NCI-H82 (cell line): ENCODE data around the gene ZC3HAV1L.
"Not testable (repeated sequence)": the region's sequence is repeated elsewhere in the genome, so short reads cannot be mapped to it uniquely, and the experiment has no call there.

Experiments used
- DNase-seq: peaks from one replicate; lab custom pipeline; 2025; lab: John Stamatoyannopoulos, UW

Gene ZC3HAV1L

DNA sequence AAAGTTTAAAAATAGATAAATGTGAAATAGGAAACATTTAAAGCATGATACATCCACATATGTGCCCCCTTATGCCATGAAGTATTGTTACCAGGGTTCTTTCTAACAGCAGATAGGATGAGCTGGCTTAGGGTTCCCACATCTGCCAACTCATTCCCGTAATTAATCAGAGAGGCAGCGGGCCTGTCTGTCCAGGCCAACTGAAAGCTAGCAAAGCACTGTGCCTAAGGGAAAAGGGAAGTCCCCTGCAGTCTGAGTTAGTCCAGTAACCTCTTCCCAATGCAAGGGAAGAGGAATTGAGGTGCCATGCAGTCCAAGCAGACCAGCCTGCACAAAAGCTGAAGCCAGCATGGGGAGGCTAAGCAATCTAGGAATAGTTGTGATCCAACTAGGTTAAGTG is 18.3 kb upstream of the ZC3HAV1L start:
- peak; percentile 90 for DNase-seq

GRCh38 chr7:139051655-139052054 is 15.8 kb upstream of the ZC3HAV1L start:
- DNase-seq, result no peak

- no peak for DNase-seq
Measured at GRCh38 chr7:139049936-139050335, 14.1 kb upstream of the ZC3HAV1L start.

DNA sequence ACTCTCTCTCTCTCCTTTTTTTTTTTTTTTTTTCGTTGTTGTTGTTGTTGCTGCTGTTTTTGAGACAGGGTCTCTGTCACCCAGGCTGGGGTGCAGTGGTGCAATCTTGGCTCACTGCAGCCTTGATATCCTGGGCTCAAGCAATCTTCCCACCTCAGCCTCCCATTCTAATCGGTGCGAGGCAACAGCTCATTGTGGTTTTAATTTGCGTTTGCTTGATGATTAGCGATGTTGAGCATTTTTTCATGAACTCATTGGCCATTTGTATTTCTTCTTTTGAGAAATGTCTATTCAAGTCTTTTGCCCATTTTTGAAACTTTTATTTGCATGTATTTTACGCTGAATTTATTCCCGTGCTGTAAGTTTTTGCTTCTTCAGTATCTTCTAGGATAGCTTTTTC is 13.3 kb upstream of the ZC3HAV1L start:
- DNase-seq, result no peak

- no peak for DNase-seq
Measured at GRCh38 chr7:139047970-139048369, 12.1 kb upstream of the ZC3HAV1L start.

DNA sequence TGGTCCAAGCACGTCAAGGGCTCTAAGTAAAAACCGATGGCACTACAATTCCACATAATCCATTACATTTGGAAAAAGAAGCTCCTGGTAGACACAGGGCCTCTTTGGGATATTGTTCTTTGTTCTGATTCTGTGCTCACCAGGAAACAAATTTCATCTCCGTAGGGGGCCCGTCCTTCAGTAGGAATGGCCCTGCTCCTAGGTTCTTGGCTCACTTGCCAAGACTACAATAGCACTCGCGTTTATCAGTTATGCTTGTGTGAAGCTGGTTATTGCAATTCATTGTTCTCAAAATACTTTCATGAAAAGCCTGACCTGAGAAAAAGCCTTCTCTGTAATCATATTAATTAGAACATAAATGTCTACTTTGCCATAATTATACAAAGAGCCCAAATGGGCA is 10.3 kb upstream of the ZC3HAV1L start:
- DNase-seq, result no peak

- DNase-seq, result no peak
Measured at GRCh38 chr7:139044813-139045794, 9.3 kb upstream of the ZC3HAV1L start.

DNA sequence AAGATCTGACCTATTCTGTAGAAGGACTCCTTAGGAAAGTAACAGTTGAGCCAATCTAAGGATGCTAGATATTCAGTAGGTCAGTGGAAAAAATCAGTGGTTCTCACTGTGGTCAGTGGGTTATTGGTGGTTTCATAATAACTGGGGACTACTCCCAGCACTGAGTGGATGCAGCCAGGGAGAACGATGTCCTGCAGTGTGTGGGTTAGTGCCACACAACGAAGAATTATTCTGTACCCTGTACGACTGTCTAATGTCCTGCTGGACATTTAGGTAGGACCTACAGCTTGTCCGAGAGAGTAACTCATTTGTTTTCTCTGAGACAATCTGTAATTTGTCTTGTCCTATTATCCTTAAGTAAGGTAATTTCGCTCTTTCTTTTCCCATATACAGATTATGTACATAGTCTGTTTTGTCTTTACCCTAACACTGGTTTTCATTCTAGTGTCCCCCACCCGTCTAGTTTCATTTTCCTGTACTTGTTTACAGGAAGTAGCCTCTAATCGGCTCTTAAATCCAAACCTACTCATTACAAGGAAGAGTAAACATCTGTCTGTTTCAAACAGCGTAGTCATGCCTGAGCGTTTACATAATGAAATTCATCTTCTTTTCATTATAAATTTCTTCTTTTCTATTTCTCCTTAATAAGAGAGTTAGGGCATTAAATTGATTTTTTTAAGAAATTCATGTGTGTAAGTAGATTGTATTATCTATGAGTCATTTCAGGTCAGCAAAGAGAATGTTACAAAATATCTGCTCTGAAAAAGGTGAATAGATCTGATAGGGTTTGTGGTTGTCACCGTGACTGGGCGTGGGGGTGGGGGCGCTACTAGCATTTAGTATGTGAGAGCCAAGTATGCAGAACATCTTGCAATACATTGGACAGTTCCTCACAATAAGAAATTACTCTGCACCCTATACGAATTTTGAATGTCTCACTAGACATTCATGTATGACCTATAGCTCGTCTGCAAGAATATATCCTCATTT is 8.3 kb upstream of the ZC3HAV1L start:
- peak; percentile 70 for DNase-seq

DNA sequence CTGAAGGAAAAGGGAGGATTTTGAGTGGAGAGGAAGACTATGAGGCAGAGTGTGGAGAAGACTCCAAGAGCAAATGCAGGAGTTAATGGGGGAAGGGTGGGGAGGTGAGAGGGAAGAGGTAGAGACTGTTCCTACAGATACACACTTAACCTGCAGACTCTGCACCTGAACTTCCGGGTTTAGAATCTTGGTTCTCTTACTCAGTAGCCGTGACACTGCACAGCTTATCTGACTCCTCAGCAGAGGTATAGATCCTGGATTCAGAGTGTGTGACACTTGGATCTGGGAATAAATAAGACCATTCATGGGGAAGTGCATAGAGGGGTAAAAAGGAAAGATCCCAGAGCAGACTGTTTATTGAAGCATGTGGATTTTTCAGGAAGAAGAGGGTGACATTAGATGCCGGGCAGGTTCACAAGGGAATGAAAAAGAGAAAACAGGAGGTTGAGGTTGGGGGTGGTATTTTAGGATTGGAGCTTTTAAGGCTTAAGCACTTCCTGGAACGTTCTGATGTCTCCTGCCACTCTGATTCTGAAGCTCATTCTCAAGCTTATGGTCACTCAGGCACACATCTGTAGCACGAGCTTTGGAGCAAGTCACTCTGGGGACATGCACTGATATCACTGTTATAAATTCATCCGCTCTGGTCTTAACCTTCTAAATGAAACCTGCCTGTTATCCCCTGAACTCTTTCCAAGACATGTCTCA is 5.7 kb upstream of the ZC3HAV1L start:
- DNase-seq, result no peak

DNA sequence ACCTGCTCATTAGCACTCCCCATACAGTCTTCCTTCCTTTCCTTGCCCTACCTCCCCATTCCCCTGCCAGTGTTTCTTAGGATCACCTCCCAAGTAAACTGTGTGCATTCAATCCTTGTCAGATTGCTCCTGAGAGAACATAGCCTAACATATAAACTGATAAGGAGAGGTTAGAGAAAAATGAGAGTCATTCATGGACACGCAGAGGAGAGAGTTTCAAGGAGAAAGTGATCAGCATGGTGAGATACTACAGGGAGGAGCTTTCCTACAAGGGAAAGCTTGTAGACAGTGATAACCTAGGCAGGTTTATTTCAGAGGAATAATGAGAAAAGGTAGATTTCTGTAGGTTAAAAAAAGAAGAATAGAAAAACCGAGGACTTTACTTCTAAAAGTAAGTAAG is 2.8 kb upstream of the ZC3HAV1L start:
- DNase-seq, result no peak

DNA sequence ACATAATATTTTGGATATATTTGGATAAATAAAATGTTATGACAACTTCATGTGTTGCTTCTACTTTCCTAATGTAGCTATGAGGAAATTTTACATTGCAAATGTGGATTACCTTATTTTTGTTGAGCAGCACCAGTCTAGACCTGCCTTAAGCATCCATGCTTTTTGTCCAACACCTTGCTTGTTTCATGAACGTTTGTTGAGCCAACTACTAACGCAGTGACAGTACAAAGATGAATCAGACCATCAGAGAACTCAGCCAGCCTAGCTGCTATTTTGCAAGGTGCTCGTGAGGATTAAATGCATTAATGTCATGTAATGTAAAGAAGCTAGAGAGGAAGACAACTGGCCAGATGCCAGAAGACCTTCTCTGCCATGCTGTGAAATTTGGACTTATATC is 1.1 kb upstream of the ZC3HAV1L start:
- peak; percentile 6 for DNase-seq

GRCh38 chr7:139034855-139035585 is 822 bp downstream of the ZC3HAV1L start:
- peak; percentile 67 for DNase-seq

- DNase-seq, result no peak
Measured at GRCh38 chr7:139034336-139034735, 1.5 kb downstream of the ZC3HAV1L start.

GRCh38 chr7:139033346-139034114 is 2.3 kb downstream of the ZC3HAV1L start:
- DNase-seq, result no peak

DNA sequence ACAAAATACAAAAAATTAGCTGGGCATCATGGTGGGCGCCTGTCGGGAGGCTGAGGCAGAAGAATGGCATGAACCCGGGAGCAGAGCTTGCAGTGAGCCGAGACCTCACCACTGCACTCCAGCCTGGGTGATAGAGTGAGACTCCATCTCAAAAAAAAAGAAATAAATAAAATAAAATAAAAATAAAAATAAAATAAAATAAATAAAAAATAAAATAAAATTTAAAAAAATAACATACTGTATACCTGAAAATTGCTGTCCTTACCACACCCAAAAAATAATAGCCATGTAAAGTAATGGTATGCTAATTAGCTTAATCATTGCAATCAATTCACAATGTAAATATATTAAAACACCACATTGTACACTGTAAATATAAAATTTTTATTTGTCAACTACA is 3.4 kb downstream of the ZC3HAV1L start:
- DNase-seq, result no peak

- DNase-seq, result no peak
Measured at GRCh38 chr7:139029353-139029752, 6.5 kb downstream of the ZC3HAV1L start.

GRCh38 chr7:139026551-139026950 is 9.3 kb downstream of the ZC3HAV1L start:
- DNase-seq, result no peak

DNA sequence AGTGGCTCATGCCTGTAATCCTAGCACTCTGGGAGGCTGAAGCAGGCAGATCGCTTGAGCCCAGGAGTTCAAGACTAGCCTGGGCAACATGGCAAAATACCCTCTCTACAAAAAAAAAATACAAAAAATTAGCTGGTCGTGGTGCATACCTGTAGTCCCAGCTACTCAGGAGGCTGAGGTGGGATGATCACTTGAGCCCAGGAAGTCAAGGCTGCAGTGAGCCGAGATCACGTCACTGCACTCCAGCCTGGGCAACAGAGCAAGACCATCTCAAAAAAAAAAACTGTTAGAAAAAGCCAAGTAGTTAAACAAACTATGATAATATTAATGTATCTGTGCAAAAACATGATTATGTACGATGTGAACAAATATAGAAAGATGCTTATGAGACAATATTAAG is 10.0 kb downstream of the ZC3HAV1L start:
- DNase-seq, result not testable (repeated sequence)

- no peak for DNase-seq
Measured at GRCh38 chr7:139023076-139023475, 12.8 kb downstream of the ZC3HAV1L start.

GRCh38 chr7:139022286-139022685 is 13.6 kb downstream of the ZC3HAV1L start:
- no peak for DNase-seq
